K562 treated with DMSO at 1 percent for 48 hours (cell line): Measurements from ENCODE around the gene SEC16A. TPM values are rescaled to one million over a fixed set of nuclear protein-coding genes. Genes with fewer than 3 reads are reported as not detected.

Source experiments
- total RNA-seq: library from RNA; unstranded; fragments of 300-600 nt; gene quantifications from 2 replicates; pipeline ENCODE4 v1.2.3, GENCODE V29; 2022; ENCODE audit warnings: low replicate concordance; ENCODE audit errors: extremely low read depth

The SEC16A gene
- total RNA-seq: 155 TPM in 1 of 2 replicates, not detected in the other

GRCh38 chr9:136482793-136483588 is at the start of gene SEC16A:
Gene SEC16A, minus strand, starts transcription at chr9:136483040. Its CDS starts 5,425 bp downstream, at chr9:136477615.

GRCh38 chr9:136439481-136440408 is 43.1 kb downstream of the SEC16A start, which contains the start of gene INPP5E:
Gene INPP5E, minus strand, starts transcription at chr9:136439845. Its CDS starts 426 bp downstream, at chr9:136439419.

GRCh38 chr9:136410500-136411287 is 72.1 kb downstream of the SEC16A start, which contains the start of the genes ENTR1 and PMPCA:
Gene ENTR1, minus strand, starts transcription at chr9:136410614. Its CDS starts 217 bp downstream, at chr9:136410397.
Gene PMPCA, plus strand, starts transcription at chr9:136410658. Its CDS starts 11 bp downstream, at chr9:136410669.

GRCh38 chr9:136400038-136400834 is 82.6 kb downstream of the SEC16A start, which contains the start of gene SNAPC4:
Gene SNAPC4, minus strand, starts transcription at chr9:136400170. Its CDS starts 1,742 bp downstream, at chr9:136398428.

Other genes with a start within 250 kb of the SEC16A start
- gene QSOX2, start 237.2 kb downstream of the SEC16A start, total RNA-seq: not detected in 2 replicates
- not detected in 2 replicates for gene CCDC187, start 178.9 kb downstream of the SEC16A start, total RNA-seq
- not detected in 2 replicates for gene GPSM1, start 155.5 kb downstream of the SEC16A start, total RNA-seq
- gene DNLZ, start 119.3 kb downstream of the SEC16A start, total RNA-seq: not detected in 2 replicates
- not detected in 2 replicates for gene CARD9, start 109.4 kb downstream of the SEC16A start, total RNA-seq
- gene SNAPC4, start 82.9 kb downstream of the SEC16A start, total RNA-seq: not detected in 2 replicates
- not detected in 2 replicates for gene ENTR1, start 72.4 kb downstream of the SEC16A start, total RNA-seq
- gene PMPCA, start 72.4 kb downstream of the SEC16A start, total RNA-seq: not detected in 2 replicates
- gene INPP5E, start 43.2 kb downstream of the SEC16A start, total RNA-seq: not detected in 2 replicates
- not detected in 2 replicates for gene NOTCH1, start 63.0 kb upstream of the SEC16A start, total RNA-seq
- gene EGFL7, start 179.9 kb upstream of the SEC16A start, total RNA-seq: not detected in 2 replicates
- gene AGPAT2, start 204.4 kb upstream of the SEC16A start, total RNA-seq: not detected in 2 replicates
- gene DIPK1B, start 229.5 kb upstream of the SEC16A start, total RNA-seq: not detected in 2 replicates